IMR-90 (cell line): ENCODE results near the gene FMNL1. TPM values are rescaled to one million over a fixed set of nuclear protein-coding genes. Genes with fewer than 3 reads are reported as not detected.

Experiments used
- ATAC-seq: fragments of 200-7000 bp; cut with Tn5 transposase; 2 replicates; pipeline ENCODE4 v1.9.1; 2020; ENCODE audit warnings: low read depth, mild to moderate bottlenecking, moderate library complexity
- BruUV-seq: library from RNA; stranded (reverse); fragments of 400-500 nt; replicated peaks from 2 replicates; lab custom pipeline; 2021; lab: Mats Ljungman, UMichigan
- CTCF ChIA-PET: fragments of 300-600 bp; formaldehyde crosslinking; extraction: SDS; loops from one replicate; lab custom pipeline; 2021; ENCODE audit warnings: antibody characterized with exemption; lab: Yijun Ruan, JAX
- POLR2A ChIA-PET: fragments of 300-600 bp; sonication (Branson Sonifier 250); formaldehyde crosslinking; loops from one replicate; lab custom pipeline; 2022; ENCODE audit warnings: antibody characterized with exemption; ENCODE audit not compliant: unreplicated experiment; lab: Charles Lee
- DNase-seq: peaks from one replicate; pipeline ENCODE4 v3.0.0; 2013
- H2AFZ ChIP-seq: replicated peaks from 2 replicates; pipeline ENCODE3; 2013; ENCODE audit warnings: low read length, mild to moderate bottlenecking; ENCODE audit not compliant: poor library complexity
- H2AK5ac ChIP-seq: 2 replicates; pipeline ENCODE4 v1.6.1; 2013; ENCODE audit warnings: low read depth, low read length, inconsistent platforms
- H2AK9ac ChIP-seq: replicated peaks from 2 replicates; pipeline ENCODE3; 2013; ENCODE audit warnings: mild to moderate bottlenecking, low read depth, low read length, moderate library complexity; ENCODE audit not compliant: poor library complexity
- H2BK120ac ChIP-seq: 2 replicates; pipeline ENCODE4 v1.6.1; 2013; ENCODE audit warnings: low read depth, low read length, inconsistent platforms
- H2BK15ac ChIP-seq: 3 replicates; pipeline ENCODE4 v1.6.1; 2013; ENCODE audit warnings: low read depth, low read length, inconsistent platforms
- H2BK20ac ChIP-seq: 2 replicates; pipeline ENCODE4 v1.6.1; 2013; ENCODE audit warnings: low read depth, mild to moderate bottlenecking, inconsistent platforms, low read length, moderate library complexity
- H2BK5ac ChIP-seq: 2 replicates; pipeline ENCODE4 v1.6.1; 2013; ENCODE audit warnings: mild to moderate bottlenecking, low read depth, low read length, inconsistent platforms; ENCODE audit not compliant: poor library complexity, severe bottlenecking
- H3K14ac ChIP-seq: replicated peaks from 2 replicates; pipeline ENCODE4 v1.6.1; 2013; ENCODE audit warnings: low read depth, low read length, inconsistent platforms
- H3K18ac ChIP-seq: 2 replicates; pipeline ENCODE4 v1.6.1; 2013; ENCODE audit warnings: low read depth, low read length, control low read depth
- H3K23ac ChIP-seq: 2 replicates; pipeline ENCODE4 v1.6.1; 2013; ENCODE audit warnings: low read depth, low read length, inconsistent platforms
- H3K27ac ChIP-seq: 2 replicates; pipeline ENCODE4 v1.5.1; 2013; ENCODE audit warnings: mild to moderate bottlenecking, control low read depth, low read length; ENCODE audit not compliant: insufficient read depth
- H3K27me3 ChIP-seq: 2 replicates; pipeline ENCODE4 v1.6.1; 2013; ENCODE audit warnings: low read length; ENCODE audit not compliant: control insufficient read depth, insufficient read depth
- H3K36me3 ChIP-seq: 2 replicates; pipeline ENCODE4 v1.6.1; 2013; ENCODE audit warnings: low read length, mixed read lengths; ENCODE audit not compliant: control insufficient read depth, insufficient read depth
- H3K4ac ChIP-seq: 2 replicates; pipeline ENCODE4 v1.6.1; 2013; ENCODE audit warnings: low read depth, low read length, inconsistent platforms
- H3K4me1 ChIP-seq: 2 replicates; pipeline ENCODE4 v1.6.1; 2013; ENCODE audit warnings: low read length, mixed read lengths; ENCODE audit not compliant: control insufficient read depth, insufficient read depth
- H3K4me2 ChIP-seq: 2 replicates; pipeline ENCODE4 v1.6.1; 2013; ENCODE audit warnings: low read depth, mild to moderate bottlenecking, control low read depth, low read length, moderate library complexity
- H3K4me3 ChIP-seq: 2 replicates; pipeline ENCODE4 v1.5.1; 2013; ENCODE audit warnings: low read depth, mild to moderate bottlenecking, control low read depth, low read length, moderate library complexity; ENCODE audit not compliant: insufficient read depth
- H3K56ac ChIP-seq: 2 replicates; pipeline ENCODE4 v1.6.1; 2013; ENCODE audit warnings: low read length, inconsistent platforms; ENCODE audit not compliant: insufficient read depth; ENCODE audit errors: extremely low read depth
- H3K79me1 ChIP-seq, 2 experiments: 2 replicates each; pipeline ENCODE4 v1.6.1; 2013; ENCODE audit warnings: low read length in 2 of 2, inconsistent platforms in 1 of 2, low read depth in 1 of 2
- H3K9ac ChIP-seq: 2 replicates; pipeline ENCODE4 v1.6.1; 2013; ENCODE audit warnings: low read depth, low read length, control low read depth
- H3K9me1 ChIP-seq: 2 replicates; pipeline ENCODE4 v1.6.1; 2013; ENCODE audit warnings: low read length, inconsistent platforms; ENCODE audit not compliant: insufficient read depth
- H3K9me3 ChIP-seq: 2 replicates; pipeline ENCODE4 v1.6.1; 2013; ENCODE audit warnings: low read length; ENCODE audit not compliant: control insufficient read depth, insufficient read depth
- H4K20me1 ChIP-seq: 2 replicates; pipeline ENCODE4 v1.6.1; 2013; ENCODE audit warnings: low read length, inconsistent platforms; ENCODE audit not compliant: insufficient read depth
- H4K5ac ChIP-seq: 2 replicates; pipeline ENCODE4 v1.6.1; 2013; ENCODE audit warnings: mild to moderate bottlenecking, low read depth, low read length, control low read depth
- H4K8ac ChIP-seq, 2 experiments: 2 replicates each; pipeline ENCODE4 v1.6.1; 2013; ENCODE audit warnings: low read depth in 2 of 2, low read length in 2 of 2, control low read depth in 1 of 2, inconsistent platforms in 1 of 2
- H4K91ac ChIP-seq: 2 replicates; pipeline ENCODE4 v1.6.1; 2013; ENCODE audit warnings: low read depth, low read length, inconsistent platforms; ENCODE audit not compliant: insufficient read depth
- CEBPB ChIP-seq: IDR thresholded peaks from 2 replicates; pipeline ENCODE4 v1.6.1; 2012; ENCODE audit warnings: low read depth, low read length, improper control_type of control experiment
- CTCF ChIP-seq: conservative IDR thresholded peaks from 2 replicates; pipeline ENCODE4 v1.5.1; 2012; ENCODE audit warnings: mild to moderate bottlenecking, low read depth, low read length, improper control_type of control experiment
- ELK1 ChIP-seq: fragments of 150-350 bp; IDR thresholded peaks from 2 replicates; pipeline ENCODE4 v1.6.1; 2016; ENCODE audit warnings: low read depth, mild to moderate bottlenecking, low read length, moderate library complexity, borderline replicate concordance
- MAZ ChIP-seq: IDR thresholded peaks from 2 replicates; pipeline ENCODE4 v1.6.1; 2012; ENCODE audit warnings: low read depth, mild to moderate bottlenecking, low read length, improper control_type of control experiment, moderate library complexity, borderline replicate concordance
- MXI1 ChIP-seq: IDR thresholded peaks from 2 replicates; pipeline ENCODE4 v1.6.1; 2012; ENCODE audit warnings: low read depth, mild to moderate bottlenecking, low read length, moderate library complexity, borderline replicate concordance
- NFE2L2 ChIP-seq: fragments of 150-350 bp; IDR thresholded peaks from 2 replicates; pipeline ENCODE4 v1.6.1; 2016; ENCODE audit warnings: low read depth, mild to moderate bottlenecking, low read length
- RAD21 ChIP-seq: IDR thresholded peaks from 2 replicates; pipeline ENCODE4 v1.6.1; 2012; ENCODE audit warnings: low read length, improper control_type of control experiment
- RFX5 ChIP-seq: IDR thresholded peaks from 2 replicates; pipeline ENCODE4 v1.8.0; 2012; ENCODE audit warnings: low read depth, mild to moderate bottlenecking, low read length, moderate library complexity
- USF2 ChIP-seq: fragments of 150-350 bp; IDR thresholded peaks from 2 replicates; pipeline ENCODE4 v1.6.1; 2017; ENCODE audit warnings: mild to moderate bottlenecking, antibody characterized with exemption, low read length, low read depth
- WGBS, 2 experiments: methylation state at CpG; one replicate each; pipeline versions ENCODE4 v1.1.5 to v1.1.7; 2013; ENCODE audit warnings: missing lambda C conversion rate in 2 of 2; ENCODE audit not compliant: insufficient read length in 1 of 2; ENCODE audit errors: extremely low coverage in 2 of 2; 5-methylcytosine and 5-hydroxymethylcytosine counted together
- dilution Hi-C: fragments of 300-500 bp; cut with HindIII; formaldehyde crosslinking; loops from one replicate; pipeline ENCODE4 v1.14.3; 2018; ENCODE audit warnings: low sequenced_read_pairs; ENCODE audit not compliant: unreplicated experiment
- in situ Hi-C: fragments of 300-500 bp; cut with MboI; formaldehyde crosslinking; loops from 3 replicates; pipeline ENCODE4 v1.14.3; 2019; ENCODE audit warnings: low sequenced_read_pairs, inconsistent platforms, mixed read lengths
- intact Hi-C: fragments of 100-400 bp; cut with micrococcal nuclease; formaldehyde crosslinking; loops from 2 replicates; pipeline ENCODE4 v1.10.0; 2022
- polyA plus RNA-seq, 3 experiments: library from polyadenylated mRNA; depleted of rRNA; stranded (reverse); fragments of >200 nt; gene quantifications; 2 replicates each; pipeline ENCODE4 v1.2.3, GENCODE V29; 2012; ENCODE audit warnings: low replicate concordance in 1 of 3
- total RNA-seq: library from RNA; depleted of rRNA; stranded (reverse); fragments of >200 nt; gene quantifications from 2 replicates; pipeline ENCODE4 v1.2.3, GENCODE V29; 2012

FMNL1 gene
- total and polyA plus RNA-seq, 2 of the 4 experiments (the other 2 are of a cell fraction): 0.36 to 2.3 TPM

GRCh38 chr17:45267436-45268055, 45.9 kb downstream of the FMNL1 start:
- intact Hi-C loops: no loop called here
- Histone ChIP-seq H3K27me3 (no peaks in the 10 kb centered on the region), H2BK20ac (no peak overlapping the region), H4K91ac (no peak overlapping the region), H2AFZ (no peak overlapping the region), H3K23ac (no peak overlapping the region), H3K4me1 (peaks cover 17% of the 10 kb centered on the region), H2BK120ac (no peak overlapping the region), H2AK9ac (no peak overlapping the region), H2AK5ac (no peak overlapping the region), H3K18ac (no peak overlapping the region), H3K79me1 (no peaks in the 10 kb centered on the region; a peak in 1 of 4 replicates), H3K56ac (no peak overlapping the region), H3K9ac (no peak overlapping the region), H3K14ac (no peak overlapping the region), H3K9me3 (no peaks in the 10 kb centered on the region), H3K4me3 (no peak overlapping the region), H3K27ac (no peak overlapping the region), H2BK15ac (no peak overlapping the region), H4K20me1 (peaks cover 12% of the 10 kb centered on the region), H4K8ac (no peak overlapping the region), H3K36me3 (peaks cover 68% of the 10 kb centered on the region), H3K9me1 (peaks cover 3% of the 10 kb centered on the region; the same call in 1 of the 2 replicates), H3K4me2 (no peak overlapping the region), H3K4ac (no peak overlapping the region), H4K5ac (no peak overlapping the region), H2BK5ac (no peak overlapping the region)
- ATAC-seq (no peak), DNase-seq (no peak)
- dilution Hi-C loops: no loop called here
- BruUV-seq: no TSS peak
- WGBS, 2 experiments: no CpG with 5 or more reads among the region's 10 CpGs
- TF ChIP-seq CEBPB (no peak), USF2 (no peak), RFX5 (no peak), ELK1 (no peak), RAD21 (no peak), CTCF (no peak), MXI1 (no peak), MAZ (no peak), NFE2L2 (no peak)
- ChIA-PET POLR2A (no interaction called here), CTCF (no interaction called here)
- in situ Hi-C loops: no loop called here
